GM18870 (cell line): ENCODE measurements around the gene ANAPC2.

Experiments
- ATAC-seq: cut with Tn5 transposase; IDR thresholded peaks from one replicate; pipeline ENCODE4 v1.9.1; 2021; ENCODE audit warnings: moderate library complexity; ENCODE audit not compliant: unreplicated experiment

Gene ANAPC2

DNA sequence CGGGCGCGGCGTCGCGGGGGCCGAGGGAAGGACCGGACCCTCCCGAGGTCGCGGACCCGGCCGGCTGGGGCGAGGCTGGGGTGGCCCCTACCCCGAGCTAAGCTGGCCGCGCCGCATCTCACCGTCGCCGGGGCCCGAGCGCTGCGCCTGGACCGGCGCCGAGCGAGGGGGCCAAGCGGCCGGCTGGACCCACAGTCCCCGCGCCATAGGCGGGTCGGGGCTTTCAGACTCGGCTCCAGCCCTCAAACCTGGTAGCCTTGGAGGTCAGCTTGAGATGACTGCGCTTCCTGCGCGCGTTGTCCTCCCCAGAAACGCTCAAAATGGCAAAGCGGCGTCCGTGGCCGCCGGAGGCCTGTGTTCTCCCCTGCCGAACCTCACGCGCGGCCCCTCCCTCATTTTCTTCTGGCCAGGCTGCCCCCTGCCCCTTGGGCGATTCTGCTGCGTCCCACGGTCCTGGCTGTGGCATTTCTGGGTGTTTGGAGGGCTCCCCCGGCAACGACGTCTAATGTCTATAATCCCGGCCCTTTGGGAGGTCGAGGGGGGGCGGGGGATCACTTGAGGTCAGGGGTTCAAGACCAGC is 58.1 kb downstream of the ANAPC2 start:
- ATAC-seq, result no peak

DNA sequence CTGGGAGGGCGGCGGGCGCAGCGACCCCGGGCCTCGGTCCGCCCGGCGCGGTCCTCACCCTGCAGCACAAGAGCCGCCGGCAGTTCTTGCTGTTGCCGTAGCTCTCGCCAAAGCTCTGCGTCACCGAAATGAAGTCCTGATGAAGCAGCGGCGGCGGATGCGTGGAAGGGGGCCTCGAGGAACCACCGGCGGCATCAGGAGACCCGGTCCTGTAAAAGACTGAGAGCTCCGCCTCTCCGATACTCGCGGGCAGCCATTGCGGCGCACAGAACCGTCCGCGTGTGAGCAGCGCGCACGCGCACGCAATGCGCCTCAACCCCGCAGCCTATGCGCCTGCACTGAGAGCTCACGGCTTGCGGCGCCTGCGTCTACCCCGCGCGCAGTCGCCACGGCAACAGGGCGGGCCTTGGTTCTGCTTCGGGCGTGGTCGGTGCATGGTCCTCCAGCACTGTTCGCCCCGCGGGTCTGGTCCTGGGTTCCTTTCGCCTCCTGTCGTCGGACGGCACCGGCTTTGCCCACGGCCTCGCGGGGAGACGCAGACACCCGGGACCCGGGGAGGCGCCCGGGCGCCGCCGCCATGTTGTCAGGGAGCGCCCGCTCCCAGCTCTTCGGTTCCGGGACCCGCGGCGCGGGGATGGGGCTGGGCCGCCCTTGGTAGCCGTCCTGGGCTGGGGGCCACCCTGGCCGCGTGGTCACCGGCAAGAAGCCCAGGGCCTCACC is 58.7 kb downstream of the ANAPC2 start:
- ATAC-seq, result peak; percentile 44

DNA sequence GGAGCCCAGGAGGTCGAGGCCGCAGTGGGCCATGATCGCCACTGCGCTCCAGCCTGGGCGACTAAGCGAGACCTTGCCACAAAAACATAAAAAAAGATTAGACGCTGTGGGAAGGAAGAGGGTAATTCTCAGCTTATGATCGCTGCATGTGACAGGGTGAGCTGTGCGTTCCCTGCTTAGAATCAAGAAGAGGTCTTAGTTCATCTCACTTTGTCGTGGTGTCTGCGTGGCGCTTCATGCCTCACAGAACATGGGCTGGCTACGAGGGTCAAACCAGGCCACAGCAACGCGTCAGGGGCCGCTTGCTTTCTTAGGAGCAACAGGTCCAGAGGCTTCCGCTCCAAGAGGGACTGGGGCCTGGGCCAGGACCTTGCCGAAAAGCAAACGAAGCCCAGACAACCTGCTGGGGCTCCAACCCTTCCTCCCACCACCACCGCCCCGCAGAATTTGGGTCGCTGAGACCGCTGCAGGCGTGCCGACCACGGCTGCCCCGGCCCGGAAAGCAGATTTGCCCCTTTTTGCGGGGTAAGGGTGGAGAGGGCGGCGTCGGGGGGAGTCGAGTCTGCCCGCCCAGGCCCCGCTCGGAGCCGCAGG is 59.4 kb downstream of the ANAPC2 start:
- peak; percentile 9 for ATAC-seq

DNA sequence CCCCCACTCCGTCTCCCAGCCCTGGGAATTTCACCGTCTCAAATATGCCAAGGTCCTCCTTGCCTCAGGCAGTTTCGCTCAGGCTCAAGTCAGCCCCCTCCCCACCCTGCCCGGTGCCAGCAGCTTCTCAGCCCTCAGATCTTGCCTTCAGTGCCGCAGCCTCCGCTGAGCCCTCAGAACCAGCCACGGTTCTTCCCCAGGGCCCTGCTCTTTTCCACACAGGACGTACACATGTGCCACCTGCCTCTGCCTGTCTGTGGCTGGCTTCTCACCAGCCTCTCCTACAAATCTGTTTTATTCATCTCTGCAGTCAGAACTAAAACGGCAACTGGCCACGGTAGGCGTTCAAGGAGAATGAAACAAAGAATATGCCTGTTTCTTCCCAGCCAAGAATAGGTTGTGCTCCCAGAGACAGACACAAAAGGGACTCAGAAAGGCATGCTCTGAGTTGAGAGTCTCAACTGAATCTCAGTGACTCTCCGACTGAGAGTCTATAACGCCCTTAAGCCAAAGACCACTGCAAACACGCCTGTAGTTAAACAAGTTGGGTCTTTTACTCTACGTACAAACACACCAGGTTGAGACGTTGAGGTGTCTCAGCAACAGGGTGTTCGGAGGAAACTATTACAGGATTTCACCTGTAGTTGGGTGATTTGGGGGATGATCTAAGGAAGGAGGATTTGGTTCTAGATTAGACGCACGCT is 60.0 kb downstream of the ANAPC2 start:
- no peak for ATAC-seq

DNA sequence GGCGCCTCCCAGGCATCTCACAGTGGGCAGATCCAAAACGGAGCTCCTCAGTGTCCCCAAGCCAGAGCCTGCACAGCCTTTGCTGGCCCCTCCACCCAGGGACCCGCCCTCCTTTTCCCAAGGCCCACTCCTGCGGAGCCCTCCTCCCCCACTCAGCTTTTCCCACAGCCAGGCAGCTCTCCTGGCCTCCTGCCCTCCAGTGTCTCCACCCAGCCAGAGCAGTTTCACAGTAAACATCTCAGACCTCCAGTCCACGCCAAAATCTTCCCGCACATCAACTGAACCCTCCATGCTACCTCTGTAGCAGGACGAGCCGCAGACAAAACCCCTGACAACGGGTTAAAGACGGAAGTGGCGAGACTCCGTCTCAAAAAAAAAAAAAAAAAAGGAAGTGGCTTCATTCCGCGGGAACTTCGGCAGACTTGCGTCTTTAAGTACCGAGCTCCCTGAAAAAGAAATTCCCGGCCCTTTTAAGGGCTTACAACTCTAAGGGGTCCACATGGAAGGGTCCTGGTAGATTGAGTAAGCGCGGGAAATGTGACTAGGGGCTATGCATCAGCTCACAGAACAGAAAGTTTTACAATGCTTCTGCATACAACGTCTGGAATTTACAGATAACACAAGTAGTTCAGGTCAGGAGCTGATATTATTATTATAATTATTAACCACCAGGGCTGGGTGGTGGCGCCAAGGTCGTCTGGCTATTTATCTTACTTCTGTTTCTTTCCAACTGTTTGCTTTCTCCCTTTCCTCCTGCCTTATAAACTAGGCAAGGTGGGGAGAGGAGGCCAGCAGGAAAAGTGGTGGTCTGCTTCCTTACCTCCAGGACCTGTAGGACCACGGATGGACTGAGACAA is 60.8 kb downstream of the ANAPC2 start:
- no peak for ATAC-seq

DNA sequence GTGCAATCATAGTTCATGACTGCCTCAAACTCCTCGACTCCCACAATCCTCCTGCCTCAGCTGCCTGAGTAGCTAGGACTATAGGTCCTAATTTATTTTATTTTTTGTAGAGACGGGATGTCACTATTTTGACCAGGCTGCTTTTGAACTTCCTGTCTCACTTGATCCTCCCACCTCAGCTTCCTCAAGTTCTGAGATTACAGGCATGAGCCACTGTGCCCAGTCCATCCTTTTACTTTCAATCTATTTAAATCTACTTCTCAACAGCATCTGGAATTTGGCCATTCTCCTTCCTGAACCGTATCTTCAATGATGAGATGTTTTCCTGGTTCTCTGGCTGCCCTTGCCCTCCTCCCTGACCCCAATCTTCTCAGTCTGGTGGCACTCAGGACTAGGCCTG is 61.6 kb downstream of the ANAPC2 start:
- ATAC-seq, result no peak
